ENCODE measurements around the gene GPRASP1.

DNA sequence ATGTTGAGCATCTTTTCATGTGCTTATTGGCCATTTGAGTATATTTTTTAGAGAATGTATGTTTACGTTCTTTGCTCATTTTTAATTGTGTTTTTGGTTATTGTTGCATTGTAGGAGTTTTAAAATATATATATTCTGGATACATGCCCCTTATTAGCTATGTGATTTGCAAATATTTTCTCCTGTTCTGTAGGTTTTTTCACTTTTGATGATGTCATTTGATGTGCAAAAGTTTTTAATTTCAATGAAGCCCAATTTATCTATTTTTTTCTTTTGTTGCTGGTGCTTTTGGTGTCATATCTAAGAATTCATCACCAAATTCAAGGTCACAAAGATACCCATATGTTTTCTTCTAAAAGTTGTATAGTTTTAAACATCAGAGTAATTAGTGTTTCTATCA is 45.2 kb upstream of the GPRASP1 start:
- TF ChIP-seq, protein P1, sequence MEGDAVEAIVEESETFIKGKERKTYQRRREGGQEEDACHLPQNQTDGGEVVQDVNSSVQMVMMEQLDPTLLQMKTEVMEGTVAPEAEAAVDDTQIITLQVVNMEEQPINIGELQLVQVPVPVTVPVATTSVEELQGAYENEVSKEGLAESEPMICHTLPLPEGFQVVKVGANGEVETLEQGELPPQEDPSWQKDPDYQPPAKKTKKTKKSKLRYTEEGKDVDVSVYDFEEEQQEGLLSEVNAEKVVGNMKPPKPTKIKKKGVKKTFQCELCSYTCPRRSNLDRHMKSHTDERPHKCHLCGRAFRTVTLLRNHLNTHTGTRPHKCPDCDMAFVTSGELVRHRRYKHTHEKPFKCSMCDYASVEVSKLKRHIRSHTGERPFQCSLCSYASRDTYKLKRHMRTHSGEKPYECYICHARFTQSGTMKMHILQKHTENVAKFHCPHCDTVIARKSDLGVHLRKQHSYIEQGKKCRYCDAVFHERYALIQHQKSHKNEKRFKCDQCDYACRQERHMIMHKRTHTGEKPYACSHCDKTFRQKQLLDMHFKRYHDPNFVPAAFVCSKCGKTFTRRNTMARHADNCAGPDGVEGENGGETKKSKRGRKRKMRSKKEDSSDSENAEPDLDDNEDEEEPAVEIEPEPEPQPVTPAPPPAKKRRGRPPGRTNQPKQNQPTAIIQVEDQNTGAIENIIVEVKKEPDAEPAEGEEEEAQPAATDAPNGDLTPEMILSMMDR (IDR thresholded peaks at IDR 0.05) = no peak
- TF ChIP-seq POLR2A (IDR thresholded peaks at IDR 0.05) = no peak
